ENCODE results near the gene PHTF2.
A peak's percentile ranks its signal among the peaks of the same experiment; 100 is the strongest.
"Not testable (repeated sequence)": the region's sequence is repeated elsewhere in the genome, so short reads cannot be mapped to it uniquely, and the experiment has no call there.

Gene PHTF2

DNA sequence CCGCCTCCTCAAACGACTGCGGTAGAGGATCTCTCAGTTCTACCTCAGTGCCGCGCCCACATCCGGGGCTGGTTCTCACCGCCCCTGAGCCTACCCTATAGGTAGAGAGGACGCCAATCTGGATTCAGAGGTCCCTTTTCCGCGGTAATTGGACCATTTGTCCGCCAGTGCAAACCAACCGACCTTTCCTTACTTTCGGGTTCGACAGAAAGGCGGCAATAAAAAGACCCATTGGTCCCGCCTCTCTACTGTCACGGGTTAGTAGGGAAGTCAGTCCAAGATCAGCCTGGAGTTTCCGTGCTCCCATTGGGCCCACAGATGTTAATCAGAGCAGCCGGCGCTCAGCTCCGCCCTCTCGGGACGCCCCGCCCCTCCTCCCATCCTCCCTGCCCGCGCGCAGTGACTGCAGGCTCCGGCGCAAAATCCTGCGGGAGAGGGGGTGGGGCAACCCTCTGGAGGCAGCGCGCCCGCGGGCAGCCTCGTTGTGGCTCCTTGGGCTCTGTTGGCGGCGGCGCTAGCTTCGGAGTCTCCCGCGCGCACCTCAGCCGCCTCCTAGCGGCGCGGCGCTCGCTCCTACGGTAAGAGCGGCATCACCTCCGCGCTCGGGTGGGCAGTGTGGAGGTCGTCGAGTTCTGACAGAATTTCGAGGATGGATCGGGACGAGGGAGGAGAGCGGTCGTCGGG is at the start of gene PHTF2, which contains the start of gene TMEM60:
PHTF2 (plus strand) TSS at position 380 of the 684 bp plus-strand sequence.
TMEM60 (minus strand) TSS at position 41 of the 684 bp plus-strand sequence. CDS start 4,061 bp downstream, outside the sequence.
- DNase-seq, result peak; percentile 87

GRCh38 chr7:77752016-77752415 is 46.6 kb upstream of the PHTF2 start:
- DNase-seq, result no peak

- no peak for DNase-seq
Observed at GRCh38 chr7:77753173-77753572, 45.4 kb upstream of the PHTF2 start.

- no peak for DNase-seq
Observed at GRCh38 chr7:77757589-77757988, 41.0 kb upstream of the PHTF2 start.

GRCh38 chr7:77759294-77759889 is 39.2 kb upstream of the PHTF2 start:
- peak; percentile 67 for DNase-seq

- no peak for DNase-seq
Observed at GRCh38 chr7:77760809-77761453, 37.6 kb upstream of the PHTF2 start.

DNA sequence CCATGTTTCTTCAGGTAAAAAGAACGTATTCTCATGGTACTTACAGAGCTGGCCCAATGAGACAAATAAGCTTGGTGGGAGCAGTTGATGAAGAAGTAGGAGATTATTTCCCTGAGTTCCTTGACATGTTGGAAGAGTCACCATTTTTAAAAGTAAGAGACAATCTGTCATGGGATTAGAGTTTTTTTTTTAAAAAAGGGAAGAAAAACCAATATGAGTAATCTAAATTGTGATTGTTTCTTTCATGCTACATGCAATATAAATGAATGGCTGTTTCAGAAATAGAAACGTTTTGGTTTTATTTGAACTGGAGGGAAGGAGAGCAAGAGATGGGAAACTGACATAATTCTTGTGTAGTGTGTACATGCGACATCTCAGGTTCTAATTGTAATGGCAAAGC is 33.1 kb upstream of the PHTF2 start:
- no peak for DNase-seq

DNA sequence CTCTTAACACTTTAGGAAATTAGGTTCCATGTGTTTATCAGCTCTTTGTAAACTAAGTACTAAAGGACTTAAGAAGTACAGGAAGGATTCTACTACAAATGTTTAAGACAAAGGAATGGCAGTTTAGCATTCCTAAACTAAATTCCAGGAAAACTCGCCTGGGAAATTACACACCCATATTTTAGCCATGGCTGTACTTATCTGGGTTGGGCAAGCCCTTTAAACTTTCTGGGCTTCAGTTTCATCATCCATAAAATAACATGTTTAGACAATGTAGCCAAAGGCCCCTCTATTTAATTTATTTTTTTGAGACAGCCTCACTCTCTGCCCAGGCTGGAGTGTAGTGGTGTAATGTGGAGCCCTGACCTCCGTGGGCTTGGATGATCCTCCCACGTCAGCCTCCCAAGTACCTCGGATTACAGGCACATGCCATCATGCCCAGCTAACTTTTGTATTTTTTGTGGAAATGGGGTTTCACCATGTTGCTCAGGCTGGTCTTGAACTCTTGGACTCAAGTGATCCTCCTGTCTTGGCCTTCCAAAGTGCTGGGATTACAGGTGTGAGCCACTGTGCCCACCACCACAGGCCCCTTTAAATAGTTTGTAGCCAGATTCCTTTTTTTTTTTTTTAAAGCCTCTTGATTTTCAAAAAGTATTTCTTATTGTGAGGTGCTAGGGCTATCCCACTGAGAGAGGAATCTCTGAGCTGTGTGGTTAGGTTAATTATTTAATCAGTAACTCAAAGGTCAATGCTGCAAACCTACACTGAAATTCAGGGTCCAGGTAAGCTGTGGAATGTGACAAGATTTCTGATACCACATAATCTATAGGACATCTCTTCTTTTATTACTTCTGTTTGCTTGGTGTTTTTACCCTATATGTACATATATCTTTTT is 32.4 kb upstream of the PHTF2 start:
- no peak for DNase-seq

GRCh38 chr7:77766801-77767605 is 31.6 kb upstream of the PHTF2 start:
- DNase-seq, result no peak

DNA sequence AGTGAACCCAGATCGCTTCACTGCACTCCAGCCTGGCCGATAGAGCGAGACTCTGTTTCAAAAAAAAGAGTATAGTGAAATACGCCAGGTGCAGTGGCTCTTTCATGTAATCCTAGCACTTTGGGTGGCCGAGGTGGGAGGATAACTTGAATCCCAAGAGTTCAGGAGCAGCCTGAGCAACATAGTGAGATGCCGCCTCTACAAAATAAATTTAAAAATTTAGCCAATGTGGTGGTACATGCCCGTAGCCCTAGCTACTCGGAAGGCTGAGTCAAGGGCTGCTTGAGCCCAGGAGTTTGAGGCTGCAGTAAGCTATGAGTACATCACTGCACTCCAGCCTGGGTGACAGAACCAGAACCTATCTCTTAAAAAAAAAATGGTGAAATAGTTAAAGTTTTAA is 28.3 kb upstream of the PHTF2 start:
- no peak for DNase-seq

GRCh38 chr7:77771901-77772300 is 26.7 kb upstream of the PHTF2 start:
- no peak for DNase-seq

DNA sequence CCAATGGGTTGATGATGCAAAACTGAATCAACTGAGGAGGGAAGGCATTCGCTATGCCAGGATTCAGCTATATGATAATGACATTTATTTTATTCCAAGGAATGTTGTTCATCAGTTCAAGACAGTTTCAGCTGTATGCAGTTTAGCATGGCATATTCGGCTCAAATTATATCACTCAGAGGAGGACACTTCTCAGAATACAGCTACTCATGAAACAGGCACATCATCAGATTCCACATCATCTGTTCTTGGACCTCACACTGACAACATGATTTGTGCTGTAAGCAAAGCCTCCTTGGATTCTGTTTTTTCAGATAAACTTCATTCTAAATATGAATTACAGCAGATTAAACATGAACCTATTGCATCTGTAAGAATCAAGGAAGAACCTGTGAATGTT is 20.0 kb upstream of the PHTF2 start:
- no peak for DNase-seq

GRCh38 chr7:77782383-77782782 is 16.2 kb upstream of the PHTF2 start:
- no peak for DNase-seq

DNA sequence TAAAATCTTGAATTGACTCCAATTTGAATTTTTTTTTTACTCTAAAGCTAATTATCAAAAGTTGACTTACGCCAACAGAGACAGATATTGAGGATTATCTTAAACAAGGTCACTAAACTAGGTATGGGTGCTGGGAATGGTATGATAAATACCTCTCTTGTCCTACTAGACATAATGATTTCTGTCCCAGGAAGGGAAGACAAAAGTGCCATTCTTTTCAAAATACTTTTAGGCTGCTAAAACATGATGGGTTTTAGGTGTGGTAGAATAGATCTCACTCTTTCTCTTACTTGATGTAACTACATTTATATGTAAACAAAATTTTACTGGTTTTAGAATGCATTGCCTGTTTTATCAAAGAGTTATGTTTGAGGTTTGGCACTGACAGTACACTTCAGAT is 15.5 kb upstream of the PHTF2 start:
- no peak for DNase-seq

GRCh38 chr7:77783545-77783944 is 15.0 kb upstream of the PHTF2 start:
- DNase-seq, result no peak

DNA sequence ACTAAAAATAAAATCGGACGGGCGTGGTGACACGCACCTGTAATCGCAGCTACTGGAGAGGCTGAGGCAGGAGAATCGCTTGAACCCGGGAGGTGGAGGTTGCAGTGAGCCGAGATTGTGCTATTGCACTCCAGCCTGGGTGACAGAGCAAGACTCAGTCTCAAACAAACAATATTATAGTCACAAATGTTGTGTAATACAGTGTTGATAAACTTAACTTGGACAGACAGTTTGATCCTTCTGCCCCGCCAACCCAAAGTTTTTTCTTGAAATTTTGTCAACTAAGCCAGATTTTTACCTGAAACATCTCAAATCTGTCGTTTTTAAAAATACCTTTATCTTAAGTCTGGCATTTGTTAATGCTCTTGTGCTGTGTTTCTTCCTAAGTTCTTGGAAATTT is 14.1 kb upstream of the PHTF2 start:
- not testable (repeated sequence) for DNase-seq

- no peak for DNase-seq
Observed at GRCh38 chr7:77786018-77786417, 12.6 kb upstream of the PHTF2 start.

GRCh38 chr7:77786741-77787140 is 11.8 kb upstream of the PHTF2 start:
- DNase-seq, result no peak

DNA sequence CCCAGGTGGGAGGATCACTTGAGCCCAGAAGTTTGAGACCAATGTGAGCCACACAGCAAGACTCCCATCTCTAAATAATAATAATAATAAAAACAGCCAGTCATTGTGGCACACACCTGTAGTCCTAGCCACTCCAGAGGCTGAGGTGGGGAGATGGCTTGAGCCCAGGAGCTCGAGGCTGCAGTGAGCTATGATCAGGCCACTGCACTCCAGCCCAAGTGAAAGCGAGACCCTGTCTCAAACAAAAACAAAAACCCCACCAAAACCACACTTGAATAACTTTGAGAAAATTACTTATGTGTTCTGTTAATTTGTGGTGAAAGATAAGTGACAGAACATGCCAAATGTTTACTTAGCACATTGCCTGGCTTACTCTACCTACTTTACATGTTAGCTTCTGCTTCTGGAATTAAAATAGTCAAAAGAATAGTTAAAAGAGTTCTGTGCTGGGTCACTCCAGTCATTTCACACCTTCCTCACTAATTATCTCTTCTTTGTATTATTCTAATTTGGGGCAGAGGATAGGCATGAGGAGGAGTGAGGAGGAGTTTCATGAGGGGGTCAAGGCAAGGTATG is 10.2 kb upstream of the PHTF2 start:
- no peak for DNase-seq

DNA sequence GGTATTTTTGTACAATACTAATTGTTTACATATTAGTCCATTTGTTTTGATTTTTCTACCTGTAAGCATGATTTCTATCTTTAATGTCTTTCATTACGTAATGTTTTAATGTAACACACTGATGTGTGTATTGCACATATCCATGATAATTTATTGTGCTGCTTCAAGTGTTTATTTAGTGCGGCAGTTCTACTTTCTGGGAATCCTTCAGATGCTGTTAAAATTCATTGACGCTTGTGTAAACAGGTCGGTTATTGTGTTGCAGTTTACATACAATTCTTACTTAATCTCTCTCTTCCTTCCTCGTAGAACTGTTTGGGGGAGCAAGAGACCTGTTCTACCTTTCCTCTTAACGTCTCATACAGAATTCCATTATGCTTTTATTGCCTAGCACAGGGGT is 7.2 kb upstream of the PHTF2 start:
- DNase-seq, result no peak

- no peak for DNase-seq
Observed at GRCh38 chr7:77791956-77792355, 6.6 kb upstream of the PHTF2 start.

DNA sequence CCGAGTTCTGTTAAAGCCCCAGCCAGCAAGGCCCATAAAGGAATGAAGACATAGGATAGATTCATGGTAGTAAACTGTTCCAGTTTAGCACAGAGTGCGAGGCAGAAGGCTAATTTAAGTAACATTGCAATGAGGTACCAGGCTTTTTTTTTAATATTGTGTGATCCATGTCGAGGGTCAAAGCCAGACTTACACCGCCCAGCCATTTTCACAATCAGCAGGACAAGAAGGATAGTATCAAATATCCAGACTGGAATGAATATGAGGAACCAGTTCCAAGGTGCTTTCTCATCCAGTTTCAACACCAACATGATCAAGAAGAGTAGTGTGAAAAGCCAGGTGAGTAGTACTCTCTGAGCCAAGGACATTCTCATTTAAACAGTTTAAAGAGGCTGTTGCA is 4.6 kb upstream of the PHTF2 start:
- DNase-seq, result no peak
